Skin of body (tissue), 2 donors: ENCODE data around the gene ZMYND8. TPM values are rescaled to one million over a fixed set of nuclear protein-coding genes. Genes with fewer than 3 reads are reported as not detected.
"Not testable (repeated sequence)": the region's sequence is repeated elsewhere in the genome, so short reads cannot be mapped to it uniquely, and the experiment has no call there.

Source experiments
- DNase-seq: peaks from one replicate; lab custom pipeline; 2025; lab: John Stamatoyannopoulos, UW
- total RNA-seq: library from RNA; depleted of rRNA; stranded (reverse); fragments of >200 nt; gene quantifications from one replicate; pipeline ENCODE4 v1.2.3, GENCODE V29; 2014

ZMYND8 gene
- 15.6 TPM for total RNA-seq

GRCh38 chr20:47356526-47357295 is at the start of gene ZMYND8:
TSS of gene ZMYND8 (minus strand) at chr20:47356699. CDS start at chr20:47356670, 29 bp downstream.
- DNase-seq: peak; percentile 96

- no peak for DNase-seq
These were observed 49.4 kb upstream of the ZMYND8 start for GRCh38 chr20:47405775-47406325.

DNA sequence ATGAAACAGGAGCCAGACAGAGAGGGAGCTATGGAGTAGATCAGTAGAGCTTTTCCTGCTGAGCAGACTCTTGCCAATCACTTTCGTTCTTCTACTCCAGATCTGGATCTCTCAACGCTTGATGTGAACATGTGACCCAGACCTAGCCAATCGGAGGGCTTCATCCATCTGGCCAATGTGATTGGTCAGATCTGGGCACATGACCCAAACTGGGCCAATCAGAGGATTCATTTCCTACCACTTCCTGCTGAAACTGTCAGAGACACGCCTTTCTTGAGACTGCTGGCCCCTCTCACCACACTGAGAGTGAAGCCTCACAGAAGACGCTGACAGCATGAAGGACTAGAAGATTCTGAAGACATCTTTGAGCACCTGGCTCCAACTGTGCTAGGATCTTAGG is 44.2 kb upstream of the ZMYND8 start:
- DNase-seq: no peak

DNA sequence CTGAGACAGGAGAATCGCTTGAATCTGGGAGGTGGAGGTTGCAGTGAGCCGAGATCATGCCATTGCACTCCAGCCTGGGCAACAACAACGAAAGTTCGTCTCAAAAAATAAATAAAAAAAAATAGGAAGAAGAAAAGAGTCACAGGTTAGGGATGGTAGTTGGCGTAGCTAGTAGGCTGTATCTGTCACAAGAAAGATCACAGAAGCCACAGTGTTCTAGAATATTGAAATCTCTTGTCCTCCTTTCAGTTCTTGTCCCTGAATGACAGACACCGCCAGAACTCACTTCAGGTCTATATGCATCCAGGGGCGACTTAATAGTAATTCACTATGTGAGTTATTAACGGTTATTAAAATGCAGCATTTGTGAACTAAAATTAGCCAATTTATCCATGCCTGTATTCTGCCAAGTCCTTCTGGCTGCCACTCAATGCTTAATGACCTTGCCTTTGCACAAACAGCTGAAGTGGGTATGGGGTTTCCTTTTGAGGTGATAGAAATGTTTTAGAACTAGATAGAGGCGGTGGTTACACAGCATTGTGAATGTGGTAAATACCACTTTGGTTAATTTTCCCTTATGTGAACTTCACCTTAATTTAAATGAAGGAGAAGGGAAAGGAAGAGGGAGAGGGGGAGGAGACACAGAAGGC is 41.3 kb upstream of the ZMYND8 start:
- no peak for DNase-seq

DNA sequence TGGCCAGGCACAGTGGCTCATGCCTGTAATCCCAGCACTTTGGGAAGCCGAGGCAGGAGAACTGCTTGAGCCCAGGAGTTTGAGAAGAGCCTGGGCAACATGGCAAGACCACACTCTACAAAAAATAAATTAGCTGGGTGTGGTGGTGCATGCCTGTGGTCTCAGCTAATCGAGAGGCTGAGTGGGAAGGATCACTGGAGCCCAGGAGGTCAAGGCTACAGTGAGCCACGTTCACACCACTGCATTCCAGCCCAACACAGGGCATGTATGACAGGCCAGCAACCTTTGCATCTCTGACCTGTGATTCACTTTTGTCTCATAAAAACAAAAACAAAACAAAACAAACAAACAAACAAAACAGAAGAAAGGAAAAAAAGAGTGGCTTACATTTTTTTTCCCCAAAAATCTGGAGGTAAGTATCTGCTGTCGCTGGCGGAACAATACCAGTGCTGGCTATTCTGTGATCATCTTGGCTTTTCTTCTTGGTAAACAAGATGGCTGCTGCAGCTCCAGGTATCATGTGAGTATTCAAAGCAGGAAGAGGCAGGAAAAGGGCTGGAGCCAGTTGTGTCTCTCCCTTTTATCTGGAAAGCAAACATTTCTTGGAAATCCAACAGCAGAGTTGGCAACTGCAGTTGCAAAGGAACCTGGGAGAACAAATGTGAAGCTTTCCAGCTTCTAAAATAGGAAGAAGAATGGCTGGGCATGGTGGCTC is 40.4 kb upstream of the ZMYND8 start:
- DNase-seq: no peak

DNA sequence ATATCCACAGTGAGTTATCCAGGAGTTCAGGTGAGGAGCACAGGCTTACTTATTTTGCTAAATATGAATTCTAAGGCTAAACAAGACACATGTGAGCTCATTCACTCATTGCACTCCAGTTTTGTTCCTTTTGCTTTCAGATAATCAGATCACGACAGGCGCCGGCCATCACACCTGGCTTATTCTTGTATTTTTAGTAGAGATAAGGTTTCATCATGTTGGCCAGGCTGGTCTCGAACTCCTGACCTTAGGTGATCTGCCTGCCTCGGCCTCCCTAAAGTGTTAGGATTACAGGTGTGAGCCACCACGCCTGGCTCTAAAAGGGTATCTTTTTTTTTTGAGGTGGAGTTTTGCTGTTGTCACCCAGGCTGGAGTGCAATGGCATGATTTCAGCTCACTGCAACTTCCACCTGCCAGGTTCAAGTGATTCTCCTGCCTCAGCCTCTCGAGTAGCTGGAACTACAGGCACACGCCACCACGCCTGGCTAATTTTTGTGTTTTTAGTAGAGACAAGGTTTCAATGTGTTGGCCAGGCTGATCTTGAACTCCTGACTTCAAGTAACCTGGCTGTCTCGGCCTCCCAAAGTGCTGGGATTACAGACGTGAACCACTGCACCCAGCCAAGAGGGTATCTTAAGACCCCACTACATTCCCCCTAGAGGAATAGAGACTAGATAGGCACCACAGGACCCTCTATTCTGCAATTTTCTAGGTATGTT is 37.5 kb upstream of the ZMYND8 start:
- DNase-seq: not testable (repeated sequence)

GRCh38 chr20:47392721-47393073 is 36.2 kb upstream of the ZMYND8 start:
- DNase-seq: no peak

- no peak for DNase-seq
These were observed 35.7 kb upstream of the ZMYND8 start for GRCh38 chr20:47392015-47392720.

DNA sequence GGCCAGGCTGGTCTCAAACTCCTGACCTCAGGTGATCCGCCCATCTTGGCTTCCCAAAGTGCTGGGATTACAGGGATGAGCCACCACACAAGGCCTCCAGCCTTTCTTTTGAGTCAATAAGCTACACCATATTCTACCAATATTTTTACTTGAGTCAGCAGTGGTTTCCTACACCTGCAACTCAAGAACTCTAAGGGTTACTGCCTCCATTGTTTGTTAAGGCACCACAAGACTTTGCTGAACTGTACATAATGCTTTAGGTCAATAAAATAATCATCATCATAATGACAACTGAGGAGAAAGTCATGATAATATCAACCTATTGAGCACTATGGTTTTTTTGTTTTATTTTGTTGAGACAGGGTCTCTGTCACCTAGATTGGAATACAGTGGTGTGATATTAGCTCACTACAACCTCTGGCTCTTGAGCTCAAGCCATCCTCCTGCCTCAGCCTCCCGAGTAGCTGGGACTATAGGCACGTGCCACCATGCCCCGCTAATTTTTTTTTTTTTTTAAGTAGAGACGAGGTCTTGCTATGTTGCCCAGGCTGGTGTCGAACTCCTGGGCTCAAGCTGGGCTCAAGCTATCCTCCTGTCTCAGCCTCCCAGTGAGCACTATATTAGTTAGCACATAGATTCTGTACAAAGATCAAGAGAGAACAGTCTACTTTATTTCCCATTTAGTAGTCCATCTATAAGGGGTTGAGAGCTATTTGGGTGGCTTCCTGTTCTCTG is 34.9 kb upstream of the ZMYND8 start:
- DNase-seq: no peak

DNA sequence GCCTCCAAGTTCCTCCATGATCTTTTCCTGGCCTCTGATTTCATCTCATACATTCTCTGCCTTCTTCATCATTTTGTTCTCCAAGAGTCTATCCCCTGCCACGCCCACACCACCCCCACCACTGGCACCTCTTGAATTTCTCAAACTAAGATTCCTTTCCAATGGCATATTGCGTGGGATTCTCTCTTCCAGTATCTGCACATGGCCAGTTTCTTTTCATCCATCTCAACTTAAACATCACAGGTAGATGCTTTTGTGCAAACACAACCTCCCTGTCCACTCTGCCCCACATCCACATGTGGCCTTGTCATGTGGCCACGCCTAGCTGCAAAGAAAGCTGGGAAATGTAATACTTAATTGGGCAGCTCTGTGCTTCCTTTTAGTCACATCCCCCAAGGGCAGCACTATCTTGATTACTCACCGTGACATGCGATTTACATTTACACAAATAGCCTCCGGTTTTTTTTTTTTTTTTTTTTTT is 33.4 kb upstream of the ZMYND8 start:
- no peak for DNase-seq

DNA sequence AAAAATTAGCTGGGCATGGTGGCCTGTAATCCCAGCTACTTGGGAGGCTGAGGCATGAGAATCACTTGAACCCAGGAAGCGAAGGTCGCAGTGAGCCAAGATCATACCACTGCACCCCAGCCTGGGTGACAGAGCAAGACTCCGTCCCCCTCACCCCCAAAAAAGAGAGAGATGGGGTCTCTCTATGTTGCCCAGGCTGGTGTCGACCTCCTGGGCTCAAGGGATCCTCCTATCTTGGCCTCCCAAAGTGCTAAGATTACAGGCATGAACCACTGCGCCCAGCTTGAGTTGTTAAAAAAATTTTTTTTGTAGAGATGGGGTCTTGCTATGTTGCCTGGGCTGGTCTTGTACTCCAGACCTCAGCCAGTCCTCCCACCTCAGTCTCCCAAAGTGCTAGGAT is 29.5 kb upstream of the ZMYND8 start:
- not testable (repeated sequence) for DNase-seq

- no peak for DNase-seq
These were observed 26.4 kb upstream of the ZMYND8 start for GRCh38 chr20:47382746-47383415.

GRCh38 chr20:47380481-47380880 is 24.0 kb upstream of the ZMYND8 start:
- no peak for DNase-seq

DNA sequence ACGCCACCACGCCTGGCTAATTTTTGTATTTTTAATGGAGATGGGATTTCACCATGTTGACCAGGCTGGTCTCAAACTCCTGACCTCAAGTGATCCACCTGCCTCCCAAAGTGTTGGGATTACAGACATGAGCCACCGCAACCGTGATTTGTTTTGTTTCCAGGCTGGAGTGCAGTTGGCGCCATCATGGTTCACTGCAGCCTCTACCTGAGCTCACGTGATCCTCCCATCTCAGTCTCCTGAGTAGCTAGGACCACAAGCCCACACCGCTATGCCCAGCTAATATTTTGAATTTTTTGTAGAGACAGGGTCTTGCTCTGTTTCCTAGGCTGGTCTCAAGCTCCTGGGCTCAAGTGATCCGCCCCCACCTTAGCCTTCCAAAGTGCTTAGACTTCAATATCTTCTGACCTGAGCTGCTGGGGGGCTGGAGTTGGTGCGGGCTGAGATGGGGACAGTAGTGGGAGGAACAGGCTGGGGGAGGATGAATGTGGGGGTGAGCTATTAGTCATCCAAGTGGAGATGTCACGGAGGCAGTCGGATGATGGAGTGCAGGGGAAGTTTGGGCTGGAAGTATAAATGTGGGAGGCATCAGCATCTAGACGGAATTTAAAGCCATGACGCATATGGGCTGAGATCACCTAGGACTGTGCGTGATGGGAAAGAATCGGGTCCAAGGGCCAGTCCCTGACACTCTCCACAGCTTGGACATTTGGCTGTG is 23.1 kb upstream of the ZMYND8 start:
- DNase-seq: no peak

DNA sequence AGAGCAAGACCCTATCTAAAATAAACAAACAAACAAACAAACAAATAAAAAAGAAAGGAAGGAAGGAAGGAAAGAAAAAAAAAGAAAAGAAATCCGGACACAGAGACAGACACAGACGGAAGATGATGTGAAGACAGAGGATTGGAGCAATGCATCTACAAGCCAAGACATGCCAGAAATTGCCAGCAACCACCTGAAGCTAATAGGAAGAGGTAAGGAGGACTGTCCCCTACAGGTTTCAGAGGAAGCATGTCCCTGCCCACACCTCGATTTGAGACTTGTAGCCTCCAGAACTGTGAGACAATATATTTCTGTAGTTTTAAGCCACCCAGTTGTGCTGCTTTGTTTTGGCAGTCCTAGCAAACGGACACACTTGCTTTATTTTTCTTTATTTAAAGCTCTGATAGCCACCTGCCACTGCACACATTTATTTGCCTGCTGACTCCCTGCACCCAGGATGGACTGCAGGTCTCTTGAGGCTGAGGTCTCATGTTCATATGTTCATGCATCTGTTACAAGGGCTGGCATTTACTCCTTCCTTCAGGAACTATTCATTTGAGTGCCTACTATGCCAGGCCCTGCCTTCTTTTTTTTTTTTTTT is 20.7 kb upstream of the ZMYND8 start:
- no peak for DNase-seq

- DNase-seq: not testable (repeated sequence)
These were observed 19.7 kb upstream of the ZMYND8 start for GRCh38 chr20:47376096-47376643.

GRCh38 chr20:47374121-47374520 is 17.6 kb upstream of the ZMYND8 start:
- not testable (repeated sequence) for DNase-seq

DNA sequence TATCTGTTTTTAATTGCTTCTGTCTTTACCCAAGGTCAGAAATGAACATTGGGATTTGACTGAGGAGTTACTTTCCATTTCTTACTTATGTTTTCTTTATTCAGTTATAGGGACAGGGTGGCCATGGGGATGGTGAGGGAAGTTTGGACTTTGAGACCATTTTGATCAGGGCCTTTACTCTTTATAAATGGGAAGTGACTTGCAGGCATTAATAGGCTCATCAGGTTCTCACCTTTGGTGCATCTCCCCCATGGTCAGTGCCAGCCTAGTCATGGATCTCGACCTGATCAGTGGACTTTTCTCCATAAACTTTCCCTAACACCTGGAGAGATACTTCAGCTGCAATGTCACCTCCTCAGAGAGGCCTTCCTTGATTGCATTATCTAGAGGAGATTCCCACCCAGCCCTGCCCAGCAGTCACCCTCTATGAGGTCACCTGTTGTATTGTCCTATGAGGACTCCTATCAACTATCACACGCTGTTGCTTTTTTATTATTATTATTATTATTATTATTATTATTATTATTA is 16.8 kb upstream of the ZMYND8 start:
- DNase-seq: no peak
